ENCODE results near the gene COL4A4. TPM values are rescaled to one million over a fixed set of nuclear protein-coding genes. Genes with fewer than 3 reads are reported as not detected.
A peak's percentile ranks its signal among the peaks of the same experiment; 100 is the strongest.
"Not testable (repeated sequence)": the region's sequence is repeated elsewhere in the genome, so short reads cannot be mapped to it uniquely, and the experiment has no call there.

Gene COL4A4
- total RNA-seq, 1 experiment from 2014 or later, result 0.55 TPM

DNA sequence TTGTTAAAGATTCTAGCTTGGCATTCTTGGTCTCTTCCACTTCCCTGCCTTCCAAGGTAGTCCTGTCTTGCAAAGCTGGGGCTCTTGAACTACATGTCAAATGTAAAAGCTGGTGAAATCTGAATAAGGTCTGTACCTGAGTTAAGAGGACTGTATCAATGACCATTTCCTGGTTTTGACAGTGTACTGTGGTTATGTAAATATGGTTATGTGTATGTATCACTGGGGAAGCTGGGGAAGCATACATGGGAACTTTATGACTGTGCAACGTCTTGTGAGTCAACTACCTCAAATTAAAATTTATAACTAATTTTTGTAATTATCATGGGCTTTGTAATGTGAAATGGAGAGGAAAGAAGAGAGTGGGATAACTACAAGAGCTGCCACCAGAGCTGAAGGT, 81.7 kb downstream of the COL4A4 start:
- no peak overlapping the region for H3K9ac ChIP-seq (ENCODE audit: low read length)
- intact Hi-C loops (cut with micrococcal nuclease), result no loop called here
- CTCF ChIA-PET, result no interaction called here

DNA sequence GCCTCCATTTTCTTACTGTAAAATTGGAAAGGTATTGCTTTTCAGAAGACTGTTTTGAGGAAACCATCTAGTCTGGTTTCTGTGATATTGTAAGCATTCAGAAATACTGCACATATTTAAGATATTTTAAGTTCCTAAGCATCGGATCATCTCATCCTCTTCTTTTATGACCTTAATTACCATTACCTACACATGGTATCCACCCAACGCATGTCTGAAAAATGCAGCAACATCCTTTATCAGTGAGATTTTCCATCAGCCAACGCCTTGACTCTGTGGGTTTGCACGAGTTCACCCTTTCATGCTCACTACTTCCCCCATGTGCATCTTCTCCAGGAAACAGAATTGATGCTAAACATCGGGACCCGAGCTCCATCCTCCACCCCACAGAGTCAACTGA, 84.3 kb downstream of the COL4A4 start:
- intact Hi-C loops (cut with micrococcal nuclease), result no loop called here
- H3K9ac ChIP-seq (ENCODE audit: low read length), result no peak overlapping the region
- H3K4me1 ChIP-seq (ENCODE audit: insufficient read depth, low read length), result no peaks in the 10 kb centered on the region
- no peak overlapping the region for H2AFZ ChIP-seq (ENCODE audit: low read length)
- no peak overlapping the region for H3K4me2 ChIP-seq (ENCODE audit: low read length)
- H3K27me3 ChIP-seq (ENCODE audit: low read length), result no peaks in the 10 kb centered on the region
- no peaks in the 10 kb centered on the region for H4K20me1 ChIP-seq (ENCODE audit: low read length)
- ChIA-PET CTCF (no interaction called here), POLR2A (ENCODE audit: unreplicated experiment) (no interaction called here)
- no peaks in the 10 kb centered on the region for H3K36me3 ChIP-seq (ENCODE audit: low read depth, low read length)
- ATAC-seq, result no peak
- BruUV-seq (replicated peaks), result no TSS peak
- no peaks in the 10 kb centered on the region for H3K9me2 ChIP-seq (replicated peaks; ENCODE audit: low read length)
- no peaks in the 10 kb centered on the region for H3F3A ChIP-seq (ENCODE audit: low read length, unreplicated experiment)
- no peaks in the 10 kb centered on the region for H3K9me3 ChIP-seq (ENCODE audit: low read length)
- H3K79me2 ChIP-seq (ENCODE audit: low read length), result no peaks in the 10 kb centered on the region
- no peak overlapping the region for H3K27ac ChIP-seq (ENCODE audit: low read length)
- TF ChIP-seq, protein P1, sequence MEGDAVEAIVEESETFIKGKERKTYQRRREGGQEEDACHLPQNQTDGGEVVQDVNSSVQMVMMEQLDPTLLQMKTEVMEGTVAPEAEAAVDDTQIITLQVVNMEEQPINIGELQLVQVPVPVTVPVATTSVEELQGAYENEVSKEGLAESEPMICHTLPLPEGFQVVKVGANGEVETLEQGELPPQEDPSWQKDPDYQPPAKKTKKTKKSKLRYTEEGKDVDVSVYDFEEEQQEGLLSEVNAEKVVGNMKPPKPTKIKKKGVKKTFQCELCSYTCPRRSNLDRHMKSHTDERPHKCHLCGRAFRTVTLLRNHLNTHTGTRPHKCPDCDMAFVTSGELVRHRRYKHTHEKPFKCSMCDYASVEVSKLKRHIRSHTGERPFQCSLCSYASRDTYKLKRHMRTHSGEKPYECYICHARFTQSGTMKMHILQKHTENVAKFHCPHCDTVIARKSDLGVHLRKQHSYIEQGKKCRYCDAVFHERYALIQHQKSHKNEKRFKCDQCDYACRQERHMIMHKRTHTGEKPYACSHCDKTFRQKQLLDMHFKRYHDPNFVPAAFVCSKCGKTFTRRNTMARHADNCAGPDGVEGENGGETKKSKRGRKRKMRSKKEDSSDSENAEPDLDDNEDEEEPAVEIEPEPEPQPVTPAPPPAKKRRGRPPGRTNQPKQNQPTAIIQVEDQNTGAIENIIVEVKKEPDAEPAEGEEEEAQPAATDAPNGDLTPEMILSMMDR (conservative IDR thresholded peaks at IDR 0.05; ENCODE audit: low read depth, low read length), result no peak
- TF ChIP-seq EZH2 (IDR thresholded peaks at IDR 0.05; ENCODE audit: low read length, unreplicated experiment), result no peak
- no peak for DNase-seq
- H3K4me3 ChIP-seq (ENCODE audit: low read length), result no peak overlapping the region

More for the DNA sequence above, 81.7 kb downstream of the COL4A4 start:
- H3K79me2 ChIP-seq (ENCODE audit: low read length), result no peaks in the 10 kb centered on the region
- H3F3A ChIP-seq (ENCODE audit: low read length, unreplicated experiment), result no peaks in the 10 kb centered on the region
- no peaks in the 10 kb centered on the region for H3K9me2 ChIP-seq (replicated peaks; ENCODE audit: low read length)
- H3K36me3 ChIP-seq (ENCODE audit: low read depth, low read length), result no peaks in the 10 kb centered on the region
- no TSS peak for BruUV-seq (replicated peaks)
- H3K4me2 ChIP-seq (ENCODE audit: low read length), result no peak overlapping the region
- H3K4me1 ChIP-seq (ENCODE audit: insufficient read depth, low read length), result no peaks in the 10 kb centered on the region
- no peaks in the 10 kb centered on the region for H3K9me3 ChIP-seq (ENCODE audit: low read length)
- POLR2A ChIA-PET (ENCODE audit: unreplicated experiment), result no interaction called here
- no peaks in the 10 kb centered on the region for H3K27me3 ChIP-seq (ENCODE audit: low read length)
- H3K27ac ChIP-seq (ENCODE audit: low read length), result no peak overlapping the region
- no peaks in the 10 kb centered on the region for H4K20me1 ChIP-seq (ENCODE audit: low read length)
- ATAC-seq, result no peak
- TF ChIP-seq, protein P1 (conservative IDR thresholded peaks at IDR 0.05; ENCODE audit: low read depth, low read length), result no peak
- TF ChIP-seq EZH2phosphoT487 (IDR thresholded peaks at IDR 0.05; ENCODE audit: borderline replicate concordance, low read length) (no peak), EZH2 (IDR thresholded peaks at IDR 0.05; ENCODE audit: low read length, unreplicated experiment) (no peak)
- no peak overlapping the region for H2AFZ ChIP-seq (ENCODE audit: low read length)
- DNase-seq, result peak; percentile 4
- no peak overlapping the region for H3K4me3 ChIP-seq (ENCODE audit: low read length)

DNA sequence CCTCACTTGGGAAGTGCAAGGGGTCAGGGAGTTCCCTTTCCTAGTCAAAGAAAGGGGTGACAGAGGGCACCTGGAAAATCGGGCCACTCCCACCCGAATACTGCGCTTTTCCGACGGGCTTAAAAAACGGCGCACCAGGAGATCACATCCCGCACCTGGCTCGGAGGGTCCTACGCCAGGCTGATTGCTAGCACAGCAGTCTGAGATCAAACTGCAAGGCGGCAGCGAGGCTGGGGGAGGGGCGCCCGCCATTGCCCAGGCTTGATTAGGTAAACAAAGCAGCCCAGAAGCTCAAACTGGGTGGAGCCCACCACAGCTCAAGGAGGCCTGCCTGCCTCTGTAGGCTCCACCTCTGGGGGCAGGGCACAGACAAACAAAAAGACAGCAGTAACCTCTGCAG, 98.9 kb downstream of the COL4A4 start:
- ATAC-seq; H3K4me1 ChIP-seq (ENCODE audit: insufficient read depth, low read length); H3K4me3 ChIP-seq (ENCODE audit: low read length); H3F3A ChIP-seq (ENCODE audit: low read length, unreplicated experiment); H3K4me2 ChIP-seq (ENCODE audit: low read length); CTCF ChIA-PET; H3K79me2 ChIP-seq (ENCODE audit: low read length); H3K9ac ChIP-seq (ENCODE audit: low read length); H3K9me3 ChIP-seq (ENCODE audit: low read length); intact Hi-C loops (cut with micrococcal nuclease); DNase-seq; H2AFZ ChIP-seq (ENCODE audit: low read length); BruUV-seq (replicated peaks); H3K9me2 ChIP-seq (replicated peaks; ENCODE audit: low read length); H3K36me3 ChIP-seq (ENCODE audit: low read depth, low read length); H3K27me3 ChIP-seq (ENCODE audit: low read length); POLR2A ChIA-PET (ENCODE audit: unreplicated experiment); H4K20me1 ChIP-seq (ENCODE audit: low read length); H3K27ac ChIP-seq (ENCODE audit: low read length): not testable (repeated sequence)

Data from PC-3 (cell line).